ENCODE data around the gene DCC. TPM values are rescaled to one million over a fixed set of nuclear protein-coding genes. Genes with fewer than 3 reads are reported as not detected.

DCC gene
- under 1 TPM; 0.18 to 0.34 TPM for total RNA-seq
- long read RNA-seq: 0 reads

DNA sequence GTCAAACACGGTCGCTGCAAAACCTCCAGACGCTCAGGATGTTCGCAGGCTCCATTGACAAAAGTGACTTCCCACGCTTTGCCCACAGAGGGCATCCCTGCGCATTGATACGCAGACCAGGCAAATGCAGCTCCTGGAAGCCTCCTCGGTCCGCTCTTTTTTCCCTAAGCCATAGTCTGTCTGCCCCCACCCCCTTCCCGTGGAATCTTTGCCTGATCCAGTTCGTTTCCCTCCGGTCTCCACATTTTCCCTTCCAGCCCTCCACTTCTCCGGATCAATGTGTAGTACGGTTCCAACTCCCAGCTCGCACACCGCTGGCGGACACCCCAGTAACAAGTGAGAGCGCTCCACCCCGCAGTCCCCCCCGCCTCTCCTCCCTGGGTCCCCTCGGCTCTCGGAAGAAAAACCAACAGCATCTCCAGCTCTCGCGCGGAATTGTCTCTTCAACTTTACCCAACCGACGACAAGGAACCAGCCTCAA lies at the start of gene DCC:
DCC (plus strand) TSS at position 307 of the 481 bp plus-strand sequence. CDS start 591 bp downstream, outside the sequence.
- DNase-seq: peak in 1 of 2 donors; percentile 28
- ATAC-seq: peak; percentile 41
- intact Hi-C loops (cut with DNase I, micrococcal nuclease): no loop called here

DNA sequence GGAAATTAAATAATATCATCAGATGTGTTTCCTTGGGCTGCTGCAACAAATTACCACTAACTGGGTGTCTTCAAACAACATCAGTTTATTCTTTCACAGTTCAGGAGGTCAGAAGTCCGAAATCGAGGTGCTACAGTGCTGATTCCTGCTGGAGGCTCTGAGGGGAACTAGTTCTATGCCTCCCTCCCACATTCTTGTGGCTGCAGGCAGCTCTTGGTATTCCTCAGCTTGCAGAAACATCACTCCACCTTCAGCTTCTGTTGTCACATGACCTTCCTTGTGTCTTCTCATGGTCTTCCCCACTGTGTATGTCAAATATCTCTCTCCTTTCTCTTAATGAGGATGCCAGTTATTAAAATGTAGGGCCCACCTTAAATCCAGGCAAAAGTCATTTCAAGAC lies 29.3 kb upstream of the DCC start:
- ATAC-seq (no peak), DNase-seq (no peak)
- intact Hi-C loops (cut with DNase I, micrococcal nuclease): no loop called here

- DNase-seq (no peak), ATAC-seq (no peak)
- intact Hi-C loops (cut with DNase I, micrococcal nuclease): no loop called here
These were observed 28.7 kb upstream of the DCC start for GRCh38 chr18:52311331-52311730.

GRCh38 chr18:52312346-52312745 lies 27.7 kb upstream of the DCC start:
- no peak for ATAC-seq
- intact Hi-C loops (cut with DNase I, micrococcal nuclease): no loop called here
- no peak for DNase-seq

GRCh38 chr18:52313213-52313612 lies 26.8 kb upstream of the DCC start:
- DNase-seq: no peak

DNA sequence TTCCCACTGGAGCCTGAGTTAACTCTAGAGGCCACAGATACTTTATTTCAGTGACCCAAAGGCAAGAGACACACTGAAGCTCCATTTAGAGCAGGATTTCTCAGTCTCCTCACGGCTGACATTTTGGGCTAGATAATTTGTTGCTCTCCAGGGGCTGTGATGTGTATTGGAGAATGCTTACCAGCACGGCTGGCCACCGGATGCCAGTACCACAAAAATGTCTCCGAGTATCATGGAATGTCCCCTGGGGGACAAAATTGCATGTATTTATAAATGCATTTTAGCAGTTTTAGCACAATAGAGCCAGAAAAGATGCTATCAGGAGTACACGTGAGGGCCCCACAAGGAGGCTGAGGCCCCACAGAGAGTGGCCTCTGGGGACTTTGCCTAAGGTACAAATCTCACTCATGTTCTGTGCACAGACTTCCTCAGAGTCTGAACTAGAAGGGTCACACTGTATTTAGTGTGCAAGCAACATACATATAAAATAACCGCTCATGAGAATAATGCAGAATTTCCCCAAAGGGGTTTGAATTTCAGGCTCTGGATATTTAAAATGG lies 20.5 kb upstream of the DCC start:
- intact Hi-C loops (cut with DNase I, micrococcal nuclease): no loop called here
- no peak for DNase-seq
- ATAC-seq: no peak

More at GRCh38 chr18:52313213-52313612, 26.8 kb upstream of the DCC start:
- no peak for ATAC-seq
- intact Hi-C loops (cut with DNase I, micrococcal nuclease): no loop called here

DNA sequence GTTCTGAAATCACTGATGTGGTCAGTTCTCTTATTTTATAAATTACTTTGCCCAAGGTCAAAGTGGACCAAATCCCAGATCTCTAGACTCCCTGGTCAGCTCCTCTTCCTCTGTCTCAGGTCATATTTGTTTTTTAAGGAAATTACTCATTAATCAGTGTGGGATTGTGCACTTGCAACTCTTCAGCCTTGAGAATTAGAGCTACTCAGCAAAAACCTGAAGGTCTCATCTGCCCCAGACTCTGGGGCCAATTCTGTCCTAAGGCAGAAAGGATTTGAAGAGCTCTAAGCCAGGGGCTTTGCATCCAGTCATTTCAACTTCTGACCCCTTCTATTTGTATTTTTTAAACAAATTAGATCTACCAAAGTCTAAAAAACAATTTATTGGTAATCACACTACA lies 17.7 kb upstream of the DCC start:
- ATAC-seq (no peak), DNase-seq (no peak)
- intact Hi-C loops (cut with DNase I, micrococcal nuclease): no loop called here

DNA sequence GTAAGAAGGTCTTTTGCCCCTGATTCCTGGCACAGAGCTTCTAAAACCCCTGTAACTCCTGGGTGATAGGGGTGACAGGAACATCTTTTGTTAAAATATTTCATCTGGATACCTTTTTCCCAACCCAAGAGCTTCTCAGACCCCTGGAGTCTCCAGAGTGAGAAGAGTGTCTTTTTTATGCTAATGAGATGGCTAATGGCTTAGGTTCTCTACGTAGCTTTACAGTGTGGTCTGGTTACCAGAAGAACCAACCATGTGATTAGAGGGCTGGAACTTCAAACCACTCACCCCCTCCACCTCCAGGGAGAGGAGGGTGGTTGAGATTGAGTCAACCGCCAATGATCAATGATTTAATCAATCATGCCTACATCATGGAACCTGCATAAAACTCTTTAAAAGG lies 16.2 kb upstream of the DCC start:
- DNase-seq (no peak), ATAC-seq (no peak)
- intact Hi-C loops (cut with DNase I, micrococcal nuclease): no loop called here

GRCh38 chr18:52325997-52326396 lies 14.0 kb upstream of the DCC start:
- intact Hi-C loops (cut with DNase I, micrococcal nuclease): no loop called here
- DNase-seq (no peak), ATAC-seq (no peak)

DNA sequence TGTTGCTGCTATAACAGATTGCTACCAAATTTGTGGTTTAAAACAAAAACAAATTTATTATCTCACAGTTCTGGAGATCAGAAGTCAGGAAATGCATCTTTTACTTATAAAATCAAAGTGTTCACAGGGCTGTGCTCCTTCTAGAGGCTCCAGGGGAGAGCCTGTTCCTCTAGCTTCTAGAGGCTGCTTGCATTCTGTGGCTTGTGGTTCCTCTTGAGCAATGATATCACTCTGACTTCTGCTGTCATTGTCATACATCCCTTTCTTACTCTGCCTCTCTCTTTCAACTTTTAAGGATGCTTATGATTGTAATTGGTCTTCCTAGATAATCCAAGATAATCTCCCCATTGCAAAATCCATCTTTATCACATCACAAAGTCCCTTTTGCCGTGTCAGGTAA lies 6.1 kb upstream of the DCC start:
- intact Hi-C loops (cut with DNase I, micrococcal nuclease): no loop called here
- no peak for DNase-seq
- ATAC-seq: no peak

GRCh38 chr18:52334307-52334706 lies 5.7 kb upstream of the DCC start:
- intact Hi-C loops (cut with DNase I, micrococcal nuclease): no loop called here
- ATAC-seq (no peak), DNase-seq (no peak)

- intact Hi-C loops (cut with DNase I, micrococcal nuclease): no loop called here
- ATAC-seq (no peak), DNase-seq (no peak)
These were observed 5.1 kb upstream of the DCC start for GRCh38 chr18:52334896-52335295.

- intact Hi-C loops (cut with DNase I, micrococcal nuclease): no loop called here
- no peak for DNase-seq
- ATAC-seq: no peak
These were observed 2.7 kb upstream of the DCC start for GRCh38 chr18:52337276-52337675.

- intact Hi-C loops (cut with DNase I, micrococcal nuclease): no loop called here
- DNase-seq: no peak
- ATAC-seq: no peak
These were observed 557 bp downstream of the DCC start for GRCh38 chr18:52340406-52341102.

GRCh38 chr18:52341103-52341432 lies 1.1 kb downstream of the DCC start:
- intact Hi-C loops (cut with DNase I, micrococcal nuclease): no loop called here
- DNase-seq (no peak), ATAC-seq (no peak)

- ATAC-seq: no peak
- no peak for DNase-seq
- intact Hi-C loops (cut with DNase I, micrococcal nuclease): no loop called here
These were observed 1.8 kb downstream of the DCC start for GRCh38 chr18:52341608-52342381.

GRCh38 chr18:52342456-52342855 lies 2.5 kb downstream of the DCC start:
- ATAC-seq: no peak
- no peak for DNase-seq
- intact Hi-C loops (cut with DNase I, micrococcal nuclease): no loop called here

GRCh38 chr18:52343138-52343537 lies 3.1 kb downstream of the DCC start:
- no peak for ATAC-seq
- intact Hi-C loops (cut with DNase I, micrococcal nuclease): no loop called here
- DNase-seq: no peak

- DNase-seq: no peak
- no peak for ATAC-seq
- intact Hi-C loops (cut with DNase I, micrococcal nuclease): no loop called here
These were observed 3.8 kb downstream of the DCC start for GRCh38 chr18:52343731-52344340.

DNA sequence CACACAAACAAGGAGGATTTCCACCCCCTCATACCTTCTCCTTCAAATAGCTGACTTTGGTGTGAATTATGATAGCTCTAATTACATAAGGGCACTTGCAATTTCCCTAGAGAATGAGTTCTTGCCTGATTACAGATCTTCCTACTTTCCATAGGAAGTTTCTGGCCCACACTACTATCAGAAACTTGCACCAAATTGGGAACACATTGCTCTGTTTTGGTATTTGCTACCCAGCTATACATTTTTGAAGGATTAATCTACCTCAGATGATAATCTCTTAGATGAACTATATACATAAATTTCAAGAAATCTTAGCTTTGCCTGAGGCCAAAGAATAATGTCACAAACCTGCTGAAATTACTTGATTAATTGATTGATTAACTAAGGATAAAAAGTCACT lies 4.9 kb downstream of the DCC start:
- DNase-seq: no peak
- ATAC-seq: no peak
- intact Hi-C loops (cut with DNase I, micrococcal nuclease): no loop called here
